ENCODE data around the gene ANKRD63. TPM values are rescaled to one million over a fixed set of nuclear protein-coding genes. Genes with fewer than 3 reads are reported as not detected.

Gene ANKRD63
- total RNA-seq, 4 donors from 2014 or later, result not detected

- Histone ChIP-seq H3K36me3 (no peaks in the 10 kb centered on the region), H3K27me3 (peaks cover 0 to 16% (median 0%) of the 10 kb centered on the region in 4 donors), H3K4me3 (no peak overlapping the region), H3K9me3 (no peaks in the 10 kb centered on the region), H3K4me1 (peaks cover 0 to 18% (median 13%) of the 10 kb centered on the region in 4 donors), H3K27ac (replicated peaks in 1 of 4) (no peak overlapping the region)
- intact Hi-C loops (cut with DNase I), result no loop called here
- 88% methylated on average over 5 of the region's 14 CpGs for WGBS
- no peak for TF ChIP-seq POLR2AphosphoS5 (IDR thresholded peaks at IDR 0.05)
- no peak for TF ChIP-seq CTCF (IDR thresholded peaks at IDR 0.05)
- TF ChIP-seq EP300 (IDR thresholded peaks at IDR 0.05), result no peak
- no peak for TF ChIP-seq POLR2A (IDR thresholded peaks at IDR 0.05; ENCODE audit: low read depth)
- DNase-seq (ENCODE audit: extremely low spot score), result no peak
Observed at GRCh38 chr15:40241269-40242212, 41.3 kb downstream of the ANKRD63 start.

- H3K27ac ChIP-seq (replicated peaks in 1 of 4), result no peak overlapping the region
- peaks cover 0 to 16% (median 0%) of the 10 kb centered on the region in 4 donors for H3K27me3 ChIP-seq
- peaks cover 0 to 18% (median 13%) of the 10 kb centered on the region in 4 donors for H3K4me1 ChIP-seq
- DNase-seq (ENCODE audit: extremely low spot score), result no peak
- H3K9me3 ChIP-seq, result no peaks in the 10 kb centered on the region
- no peak overlapping the region for H3K4me3 ChIP-seq
- intact Hi-C loops (cut with DNase I), result no loop called here
- 94% methylated on average over 8 of the region's 10 CpGs for WGBS
- TF ChIP-seq EP300 (IDR thresholded peaks at IDR 0.05) (no peak), CTCF (IDR thresholded peaks at IDR 0.05) (no peak), POLR2AphosphoS5 (IDR thresholded peaks at IDR 0.05) (no peak), POLR2A (IDR thresholded peaks at IDR 0.05; ENCODE audit: low read depth) (no peak)
- H3K36me3 ChIP-seq, result no peaks in the 10 kb centered on the region
Observed at GRCh38 chr15:40240619-40241221, 42.1 kb downstream of the ANKRD63 start.

- Histone ChIP-seq H3K27ac (replicated peaks in 1 of 4) (no peak overlapping the region), H3K36me3 (no peaks in the 10 kb centered on the region), H3K4me1 (peaks cover 0 to 18% (median 13%) of the 10 kb centered on the region in 4 donors), H3K9me3 (no peaks in the 10 kb centered on the region), H3K4me3 (peak overlapping the region in 1 of 4 donors; percentile 35), H3K27me3 (peaks cover 0 to 16% (median 0%) of the 10 kb centered on the region in 4 donors)
- no peak for DNase-seq (ENCODE audit: extremely low spot score)
- TF ChIP-seq EP300 (IDR thresholded peaks at IDR 0.05) (no peak), CTCF (IDR thresholded peaks at IDR 0.05) (no peak), POLR2AphosphoS5 (IDR thresholded peaks at IDR 0.05) (no peak), POLR2A (IDR thresholded peaks at IDR 0.05; ENCODE audit: low read depth) (no peak)
- intact Hi-C loops (cut with DNase I), result no loop called here
- WGBS, result 82% methylated on average over 16 of the region's 19 CpGs
Observed at GRCh38 chr15:40239693-40240618, 42.9 kb downstream of the ANKRD63 start.

- no peak for DNase-seq (ENCODE audit: extremely low spot score)
- H3K9me3 ChIP-seq, result no peaks in the 10 kb centered on the region
- peaks cover 0 to 16% (median 0%) of the 10 kb centered on the region in 4 donors for H3K27me3 ChIP-seq
- H3K4me1 ChIP-seq, result peaks cover 0 to 18% (median 13%) of the 10 kb centered on the region in 4 donors
- peak overlapping the region; percentile 35 to 49 (median 40) for H3K4me3 ChIP-seq
- H3K27ac ChIP-seq (replicated peaks in 1 of 4), result no peak overlapping the region
- intact Hi-C loops (cut with DNase I), result no loop called here
- WGBS, result 49% methylated on average over 3 of the region's 5 CpGs
- TF ChIP-seq POLR2AphosphoS5 (IDR thresholded peaks at IDR 0.05), result no peak
- TF ChIP-seq CTCF (IDR thresholded peaks at IDR 0.05), result no peak
- no peak for TF ChIP-seq EP300 (IDR thresholded peaks at IDR 0.05)
- TF ChIP-seq POLR2A (IDR thresholded peaks at IDR 0.05; ENCODE audit: low read depth), result no peak
- no peaks in the 10 kb centered on the region for H3K36me3 ChIP-seq
Observed at GRCh38 chr15:40239404-40239692, 43.5 kb downstream of the ANKRD63 start.

Measured in esophagus muscularis mucosa (tissue), 4 donors.